ENCODE measurements around the gene SDHAF2. TPM values are rescaled to one million over a fixed set of nuclear protein-coding genes. Genes with fewer than 3 reads are reported as not detected.

Gene SDHAF2
- total and polyA plus RNA-seq, 2 of the 4 experiments (the other 2 are of a cell fraction) = 50.4 to 91.1 TPM

- H3K4ac ChIP-seq (ENCODE audit: low read depth, low read length) = no peak overlapping the region
- BruUV-seq (replicated peaks) = TSS peak; percentile 59
- peaks cover 12 to 27% of the 10 kb centered on the region in 2 experiments for H3K79me1 ChIP-seq (ENCODE audit: low read depth in 1 of 2, low read length in 2 of 2)
- H3K36me3 ChIP-seq (ENCODE audit: control insufficient read depth, insufficient read depth, low read length) = peaks cover 47% of the 10 kb centered on the region
- no peak overlapping the region for H2BK120ac ChIP-seq (ENCODE audit: low read depth, low read length)
- H3K27ac ChIP-seq (ENCODE audit: insufficient read depth, low read length) = no peak overlapping the region
- H3K56ac ChIP-seq (ENCODE audit: extremely low read depth, insufficient read depth, low read length) = no peak overlapping the region
- in situ Hi-C loops (cut with MboI; ENCODE audit: low sequenced_read_pairs) = no loop called here
- no peak overlapping the region for H3K4me3 ChIP-seq (ENCODE audit: insufficient read depth, low read depth, low read length)
- H2BK20ac ChIP-seq (ENCODE audit: low read depth, low read length) = no peak overlapping the region
- intact Hi-C loops (cut with micrococcal nuclease) = loop anchor here (5.0 kb wide), 1 partner anchor 82 kb away; no protein-coding TSS in a partner anchor
- dilution Hi-C loops (cut with HindIII; ENCODE audit: low sequenced_read_pairs, unreplicated experiment) = no loop called here
- TF ChIP-seq MAFK (IDR thresholded peaks at IDR 0.05; ENCODE audit: low read depth, low read length) (no peak), RCOR1 (IDR thresholded peaks at IDR 0.05; ENCODE audit: insufficient replicate concordance, low read length) (no peak), NFE2L2 (IDR thresholded peaks at IDR 0.05; ENCODE audit: low read depth, low read length) (no peak), CEBPB (IDR thresholded peaks at IDR 0.05; ENCODE audit: low read depth, low read length) (no peak), RAD21 (IDR thresholded peaks at IDR 0.05; ENCODE audit: low read length) (no peak), SMC3 (IDR thresholded peaks at IDR 0.05; ENCODE audit: low read depth, low read length) (no peak), BHLHE40 (IDR thresholded peaks at IDR 0.05; ENCODE audit: low read depth, low read length) (no peak), CTCF (conservative IDR thresholded peaks at IDR 0.05; ENCODE audit: low read depth, low read length) (no peak), MXI1 (IDR thresholded peaks at IDR 0.05; ENCODE audit: borderline replicate concordance, low read depth, low read length) (no peak), FOS (IDR thresholded peaks at IDR 0.05; ENCODE audit: low read depth, low read length) (no peak), ELK1 (IDR thresholded peaks at IDR 0.05; ENCODE audit: borderline replicate concordance, low read depth, low read length) (no peak), MAZ (IDR thresholded peaks at IDR 0.05; ENCODE audit: borderline replicate concordance, low read depth, low read length) (no peak), RFX5 (IDR thresholded peaks at IDR 0.05; ENCODE audit: low read depth, low read length) (no peak), POLR2A (IDR thresholded peaks at IDR 0.05; ENCODE audit: low read depth, low read length) (no peak), CHD1 (IDR thresholded peaks at IDR 0.05; ENCODE audit: low read depth, low read length) (no peak)
- TF ChIP-seq, protein P1, sequence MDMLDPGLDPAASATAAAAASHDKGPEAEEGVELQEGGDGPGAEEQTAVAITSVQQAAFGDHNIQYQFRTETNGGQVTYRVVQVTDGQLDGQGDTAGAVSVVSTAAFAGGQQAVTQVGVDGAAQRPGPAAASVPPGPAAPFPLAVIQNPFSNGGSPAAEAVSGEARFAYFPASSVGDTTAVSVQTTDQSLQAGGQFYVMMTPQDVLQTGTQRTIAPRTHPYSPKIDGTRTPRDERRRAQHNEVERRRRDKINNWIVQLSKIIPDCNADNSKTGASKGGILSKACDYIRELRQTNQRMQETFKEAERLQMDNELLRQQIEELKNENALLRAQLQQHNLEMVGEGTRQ (IDR thresholded peaks at IDR 0.05; ENCODE audit: low read depth, low read length) = no peak
- ATAC-seq (ENCODE audit: low read depth) (no peak), DNase-seq (no peak)
- H2AK5ac ChIP-seq (ENCODE audit: low read depth, low read length) = no peak overlapping the region
- H2AFZ ChIP-seq (replicated peaks; ENCODE audit: low read length, poor library complexity) = no peak overlapping the region
- no peak overlapping the region for H2BK15ac ChIP-seq (ENCODE audit: low read depth, low read length)
- H3K4me2 ChIP-seq (ENCODE audit: low read depth, low read length) = no peak overlapping the region
- H4K20me1 ChIP-seq (ENCODE audit: insufficient read depth, low read length) = 0 out of 2 replicates have a peak, but pooled peaks cover 5% of the 10 kb centered on the region
- WGBS, 2 experiments (ENCODE audit: extremely low coverage in 2 of 2, insufficient read length in 1 of 2) = 100% methylated on average over 1 of the region's 5 CpGs; no CpG with 5 or more reads in 1 of the 2 experiments
- no peak overlapping the region for H2BK5ac ChIP-seq (ENCODE audit: low read depth, low read length, poor library complexity, severe bottlenecking)
- H3K18ac ChIP-seq (ENCODE audit: low read depth, low read length) = no peak overlapping the region
- CTCF ChIA-PET = no interaction called here
- 0 out of 2 replicates have a peak, but pooled peaks cover 4% of the 10 kb centered on the region for H3K9me1 ChIP-seq (ENCODE audit: insufficient read depth, low read length)
- no peaks in the 10 kb centered on the region for H3K27me3 ChIP-seq (ENCODE audit: control insufficient read depth, insufficient read depth, low read length)
- H3K23ac ChIP-seq (ENCODE audit: low read depth, low read length) = no peak overlapping the region
- POLR2A ChIA-PET (ENCODE audit: unreplicated experiment) = no interaction called here
- H3K14ac ChIP-seq (replicated peaks; ENCODE audit: low read depth, low read length) = no peak overlapping the region
- H2AK9ac ChIP-seq (replicated peaks; ENCODE audit: low read depth, low read length, poor library complexity) = no peak overlapping the region
- no peak overlapping the region for H4K91ac ChIP-seq (ENCODE audit: insufficient read depth, low read depth, low read length)
- no peaks in the 10 kb centered on the region for H3K4me1 ChIP-seq (ENCODE audit: control insufficient read depth, insufficient read depth, low read length)
- no peak overlapping the region for H4K8ac ChIP-seq (ENCODE audit: low read depth in 2 of 2, low read length in 2 of 2)
- H3K9ac ChIP-seq (ENCODE audit: low read depth, low read length) = no peak overlapping the region
- H3K9me3 ChIP-seq (ENCODE audit: control insufficient read depth, insufficient read depth, low read length) = no peaks in the 10 kb centered on the region
- H4K5ac ChIP-seq (ENCODE audit: low read depth, low read length) = no peak overlapping the region
These were observed 25.8 kb upstream of the SDHAF2 start for GRCh38 chr11:61404103-61404502.
